ENCODE measurements around the gene MAPKBP1. TPM values are rescaled to one million over a fixed set of nuclear protein-coding genes. Genes with fewer than 3 reads are reported as not detected.

The MAPKBP1 gene
- total RNA-seq, 1 donor from 2014 or later, result 24.7 TPM

Other genes with a start within 250 kb of the MAPKBP1 start
- 60.1 and 66.6 TPM in 2 replicates for gene RPAP1, start 230.2 kb upstream of the MAPKBP1 start, total RNA-seq
- 4.0 and 6.8 TPM in 2 replicates for gene TYRO3, start 215.3 kb upstream of the MAPKBP1 start, total RNA-seq
- gene MGA, start 114.1 kb upstream of the MAPKBP1 start, total RNA-seq, result 37.7 and 38.2 TPM in 2 replicates
- gene JMJD7, start 53.6 kb downstream of the MAPKBP1 start, total RNA-seq, result 15.7 and 20.0 TPM in 2 replicates
- gene PLA2G4B, start 64.4 kb downstream of the MAPKBP1 start, total RNA-seq, result 8.0 and 10.5 TPM in 2 replicates
- gene SPTBN5, start 119.6 kb downstream of the MAPKBP1 start, total RNA-seq, result 0.41 and 0.90 TPM in 2 replicates
- 22.3 and 22.7 TPM in 2 replicates for gene EHD4, start 198.1 kb downstream of the MAPKBP1 start, total RNA-seq
- not detected in 2 replicates for gene PLA2G4E, start 246.6 kb downstream of the MAPKBP1 start, total RNA-seq

Measured in activated T-helper 2 cell treated with anti-CD3 and anti-CD28 coated beads, Interferon-gamma antibody, Interleukin-2, Interleukin-4, amounts not matched to agents 10 μg/mL and 5 μg/mL and 100 μg/mL, durations not matched to agents 14 hours and 24 hours and 36 hours (primary cell).